Thyroid gland (tissue), 4 donors: ENCODE measurements around the gene BTBD9. TPM values are rescaled to one million over a fixed set of nuclear protein-coding genes. Genes with fewer than 3 reads are reported as not detected.

Experiments
- DNase-seq, 2 donors: peaks; one replicate each; pipeline ENCODE4 v3.0.0-alpha.2; 2019
- H3K27ac ChIP-seq, 3 donors: fragments of 200-600 bp; sonication (generic); 1 replicate in 2 of 3; 2 replicates in 1 of 3; pipeline ENCODE4 v1.5.1; 2016 to 2019; ENCODE audit warnings: mild to moderate bottlenecking in 1 of 3, moderate library complexity in 1 of 3
- H3K27me3 ChIP-seq: fragments of 200-600 bp; sonication (generic); one replicate; pipeline ENCODE4 v1.5.1; 2019
- H3K36me3 ChIP-seq, 2 donors: fragments of 200-600 bp; sonication (generic); one replicate each; pipeline ENCODE4 v1.5.1; 2016 to 2019
- H3K4me1 ChIP-seq, 2 donors: fragments of 200-600 bp; sonication (generic); one replicate each; pipeline ENCODE4 v1.5.1; 2017 to 2019
- H3K4me3 ChIP-seq, 3 donors: fragments of 200-600 bp; sonication (generic); replicated peaks in 1 of 3; 1 replicate in 2 of 3; 2 replicates in 1 of 3; pipeline ENCODE4 v1.5.1; 2016; ENCODE audit warnings: mild to moderate bottlenecking in 1 of 3
- H3K9me3 ChIP-seq: fragments of 200-600 bp; sonication (generic); one replicate; pipeline ENCODE4 v1.5.1; 2017
- POLR2A ChIP-seq, 2 donors: fragments of 450-650 bp; IDR thresholded peaks; one replicate each; pipeline ENCODE4 v1.6.1; 2017; ENCODE audit warnings: antibody characterized with exemption in 2 of 2, mild to moderate bottlenecking in 2 of 2, moderate library complexity in 1 of 2
- WGBS, 2 donors: methylation state at CpG; one replicate each; pipeline ENCODE4 v1.1.5; 2017; 5-methylcytosine and 5-hydroxymethylcytosine counted together
- intact Hi-C: fragments of 100-400 bp; cut with DNase I; formaldehyde crosslinking; loops from one replicate; pipeline ENCODE4 v1.15.1; 2023
- total RNA-seq, 4 donors: library from RNA; depleted of rRNA; stranded (reverse); fragments of >200 nt; gene quantifications; one replicate each; pipeline ENCODE4 v1.2.3, GENCODE V29; 2016
- TF ChIP-seq, protein P1 (sequence below), 6 experiments: fragments of 200-600 bp in 3 of 6; fragments of 450-650 bp in 3 of 6; sonication (generic) in 3 of 6; IDR thresholded peaks; one replicate each; pipeline ENCODE4 v1.5.1; 2016 to 2019; ENCODE audit warnings: antibody characterized with exemption in 6 of 6, mild to moderate bottlenecking in 2 of 6, inconsistent platforms in 1 of 6, moderate library complexity in 1 of 6

The BTBD9 gene
- total RNA-seq, 4 donors from 2014 or later: 17.3 to 32.0 (median 27.4) TPM

DNA sequence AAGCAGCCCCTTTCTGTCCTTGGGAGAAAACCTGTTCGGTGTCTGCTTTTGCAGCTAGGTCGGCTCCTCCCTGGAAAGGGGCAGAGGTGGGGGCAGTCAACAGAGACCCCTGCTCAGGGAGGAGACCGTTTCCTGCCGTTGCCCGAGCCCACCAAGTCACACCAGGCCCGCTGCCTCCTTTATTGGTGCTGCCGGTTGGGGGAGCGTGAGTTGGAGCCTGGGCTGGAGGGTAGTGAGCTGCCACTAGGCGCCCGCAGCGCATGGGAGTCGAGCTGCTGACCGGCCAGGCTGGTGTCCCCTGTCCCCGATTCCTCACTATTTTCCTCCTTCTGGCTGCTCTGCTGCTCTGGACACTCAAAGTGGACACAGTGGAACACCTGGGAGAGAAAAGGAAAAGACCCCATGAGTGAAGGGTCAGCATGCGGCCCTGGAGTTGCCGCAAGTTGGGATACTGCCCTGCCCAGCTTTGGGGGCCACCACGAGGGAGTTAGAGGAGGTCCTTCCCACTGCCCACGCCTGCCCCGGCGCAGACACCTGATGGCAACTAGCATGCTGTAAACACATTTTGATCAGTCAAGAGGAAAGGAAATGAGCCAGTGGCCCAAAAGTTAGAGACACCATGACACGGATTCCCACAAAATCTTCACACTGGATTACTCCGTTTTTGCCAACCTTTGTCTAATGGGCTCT is 464.8 kb downstream of the BTBD9 start:
- intact Hi-C loops: no loop called here
- H3K4me1 ChIP-seq: peaks cover 15% of the 10 kb centered on the region in 2 donors
- H3K27ac ChIP-seq: no peak overlapping the region
- no peak overlapping the region for H3K4me3 ChIP-seq
- WGBS, 2 donors: 95 to 97% methylated on average over 17 to 22 of the region's 22 CpGs
- no peaks in the 10 kb centered on the region for H3K27me3 ChIP-seq
- no peak for DNase-seq
- no peaks in the 10 kb centered on the region for H3K36me3 ChIP-seq
- no peaks in the 10 kb centered on the region for H3K9me3 ChIP-seq
- TF ChIP-seq, protein P1, sequence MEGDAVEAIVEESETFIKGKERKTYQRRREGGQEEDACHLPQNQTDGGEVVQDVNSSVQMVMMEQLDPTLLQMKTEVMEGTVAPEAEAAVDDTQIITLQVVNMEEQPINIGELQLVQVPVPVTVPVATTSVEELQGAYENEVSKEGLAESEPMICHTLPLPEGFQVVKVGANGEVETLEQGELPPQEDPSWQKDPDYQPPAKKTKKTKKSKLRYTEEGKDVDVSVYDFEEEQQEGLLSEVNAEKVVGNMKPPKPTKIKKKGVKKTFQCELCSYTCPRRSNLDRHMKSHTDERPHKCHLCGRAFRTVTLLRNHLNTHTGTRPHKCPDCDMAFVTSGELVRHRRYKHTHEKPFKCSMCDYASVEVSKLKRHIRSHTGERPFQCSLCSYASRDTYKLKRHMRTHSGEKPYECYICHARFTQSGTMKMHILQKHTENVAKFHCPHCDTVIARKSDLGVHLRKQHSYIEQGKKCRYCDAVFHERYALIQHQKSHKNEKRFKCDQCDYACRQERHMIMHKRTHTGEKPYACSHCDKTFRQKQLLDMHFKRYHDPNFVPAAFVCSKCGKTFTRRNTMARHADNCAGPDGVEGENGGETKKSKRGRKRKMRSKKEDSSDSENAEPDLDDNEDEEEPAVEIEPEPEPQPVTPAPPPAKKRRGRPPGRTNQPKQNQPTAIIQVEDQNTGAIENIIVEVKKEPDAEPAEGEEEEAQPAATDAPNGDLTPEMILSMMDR (IDR thresholded peaks at IDR 0.05): no peak
- no peak for TF ChIP-seq POLR2A (IDR thresholded peaks at IDR 0.05)

DNA sequence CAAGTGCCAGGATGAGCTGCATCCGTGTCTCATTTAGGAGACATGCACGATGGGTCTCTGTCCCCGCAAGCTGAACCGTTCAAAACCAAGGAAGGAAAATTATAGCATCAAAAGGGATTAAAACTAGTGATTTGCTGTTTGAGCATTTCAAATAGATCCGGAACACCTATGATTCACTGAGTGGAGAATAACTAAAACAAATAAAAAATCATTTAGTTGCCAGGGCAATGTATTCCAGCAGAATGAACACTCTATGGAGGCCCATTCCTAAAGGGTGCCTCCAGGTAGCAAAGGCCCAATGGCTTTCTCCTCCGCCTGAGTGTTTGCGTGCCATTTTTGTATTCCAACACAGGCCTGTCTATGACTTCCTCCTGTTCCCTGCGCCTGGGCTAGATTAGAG is 465.4 kb downstream of the BTBD9 start:
- TF ChIP-seq POLR2A (IDR thresholded peaks at IDR 0.05): no peak
- TF ChIP-seq, protein P1 (IDR thresholded peaks at IDR 0.05): no peak
- no peaks in the 10 kb centered on the region for H3K27me3 ChIP-seq

DNA sequence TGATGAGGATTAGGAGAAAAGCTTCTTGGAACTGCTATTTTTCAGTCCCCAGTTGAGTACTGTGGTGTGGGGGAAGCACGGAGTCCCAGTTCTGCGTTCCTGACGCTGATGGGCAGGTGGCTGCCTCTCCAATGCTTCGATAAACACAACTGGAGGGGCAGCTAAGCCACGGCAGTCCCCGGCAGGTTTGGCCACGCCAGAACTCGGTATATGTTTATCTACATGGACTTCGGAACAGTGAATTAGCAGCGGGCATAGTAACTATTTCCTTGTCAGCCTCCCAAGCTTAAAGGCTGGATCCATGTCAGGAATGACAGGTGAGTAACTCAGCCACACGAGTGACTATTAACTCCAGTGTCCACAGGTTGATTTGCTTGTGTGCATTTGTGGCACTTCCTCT is 465.8 kb downstream of the BTBD9 start:
- H3K36me3 ChIP-seq: no peaks in the 10 kb centered on the region
- H3K4me3 ChIP-seq: no peak overlapping the region
- TF ChIP-seq POLR2A (IDR thresholded peaks at IDR 0.05): no peak
- TF ChIP-seq, protein P1 (IDR thresholded peaks at IDR 0.05): no peak
- no peaks in the 10 kb centered on the region for H3K27me3 ChIP-seq
- H3K27ac ChIP-seq: no peak overlapping the region
- WGBS, 2 donors: 94 to 97% methylated on average over 11 of the region's 11 CpGs
- no peaks in the 10 kb centered on the region for H3K9me3 ChIP-seq
- peaks cover 15 to 18% of the 10 kb centered on the region in 2 donors for H3K4me1 ChIP-seq
- DNase-seq: no peak
- intact Hi-C loops: no loop called here

More for the DNA sequence above, 465.4 kb downstream of the BTBD9 start:
- intact Hi-C loops: no loop called here
- Histone ChIP-seq H3K9me3 (no peaks in the 10 kb centered on the region), H3K4me3 (no peak overlapping the region), H3K27ac (no peak overlapping the region), H3K36me3 (no peaks in the 10 kb centered on the region), H3K4me1 (peaks cover 15 to 18% of the 10 kb centered on the region in 2 donors)
- DNase-seq: no peak
- WGBS, 2 donors: 95 to 98% methylated on average over 8 of the region's 8 CpGs

DNA sequence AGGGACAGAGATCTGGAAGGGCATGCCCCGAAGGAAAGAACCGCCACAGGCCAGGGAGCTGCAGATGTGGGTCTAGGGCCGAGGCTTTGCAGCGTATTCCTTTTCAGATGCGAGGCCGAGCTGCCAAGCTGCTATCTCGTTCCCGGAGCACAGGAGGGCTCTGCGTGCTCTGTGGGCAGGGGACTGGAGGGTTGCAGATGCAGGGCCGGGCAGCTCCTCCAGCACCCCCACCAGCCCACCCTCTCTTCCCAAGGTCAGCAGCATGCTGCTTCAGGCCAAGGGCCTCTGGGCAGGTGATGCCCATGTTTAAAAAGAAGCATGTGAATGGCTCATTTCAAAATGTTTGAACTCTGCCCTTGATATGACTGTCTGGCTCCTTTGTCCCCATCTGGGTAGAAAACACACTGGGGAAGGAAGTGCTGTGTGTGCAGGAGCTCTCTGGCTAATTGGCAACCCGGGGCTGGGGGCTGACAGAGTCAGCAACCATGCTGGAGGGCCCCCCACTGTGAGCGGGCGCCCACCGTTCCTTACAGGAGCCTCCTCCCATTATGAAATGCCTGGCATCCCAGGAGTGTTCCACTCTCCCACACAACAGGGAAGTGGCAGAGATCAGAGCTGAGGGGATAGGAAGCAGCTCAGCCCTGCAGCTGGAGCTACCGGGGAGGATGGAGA is 466.9 kb downstream of the BTBD9 start:
- DNase-seq: no peak
- intact Hi-C loops: no loop called here
- TF ChIP-seq, protein P1 (IDR thresholded peaks at IDR 0.05): no peak
- no peak for TF ChIP-seq POLR2A (IDR thresholded peaks at IDR 0.05)

More for the DNA sequence above, 466.9 kb downstream of the BTBD9 start:
- H3K4me1 ChIP-seq: peaks cover 15 to 18% of the 10 kb centered on the region in 2 donors
- 84 to 86% methylated on average over 11 to 15 of the region's 15 CpGs for WGBS, 2 donors
- H3K9me3 ChIP-seq: no peaks in the 10 kb centered on the region
- no peak overlapping the region for H3K27ac ChIP-seq
- no peaks in the 10 kb centered on the region for H3K36me3 ChIP-seq
- H3K4me3 ChIP-seq: no peak overlapping the region
- H3K27me3 ChIP-seq: no peaks in the 10 kb centered on the region
